Left hindlimb (tissue), 1 donor: ENCODE results near the gene RPRD1B.

Experiments
- DNase-seq: peaks from one replicate; pipeline ENCODE4 v3.0.0-alpha.2; 2018

The RPRD1B gene

GRCh38 chr20:38043512-38044300 lies 10.2 kb downstream of the RPRD1B start:
- no peak for DNase-seq

- no peak for DNase-seq
Measured at GRCh38 chr20:38044685-38045084, 11.1 kb downstream of the RPRD1B start.

- no peak for DNase-seq
Measured at GRCh38 chr20:38046572-38046971, 13.0 kb downstream of the RPRD1B start.

- DNase-seq, result no peak
Measured at GRCh38 chr20:38049800-38050199, 16.3 kb downstream of the RPRD1B start.

- DNase-seq, result no peak
Measured at GRCh38 chr20:38050686-38051085, 17.1 kb downstream of the RPRD1B start.

- no peak for DNase-seq
Measured at GRCh38 chr20:38052870-38053269, 19.3 kb downstream of the RPRD1B start.

GRCh38 chr20:38054647-38055046 lies 21.1 kb downstream of the RPRD1B start:
- DNase-seq, result no peak

- no peak for DNase-seq
Measured at GRCh38 chr20:38055294-38055693, 21.7 kb downstream of the RPRD1B start.

GRCh38 chr20:38055848-38056247 lies 22.3 kb downstream of the RPRD1B start:
- no peak for DNase-seq

GRCh38 chr20:38057351-38057972 lies 23.9 kb downstream of the RPRD1B start:
- peak; percentile 66 for DNase-seq

GRCh38 chr20:38059832-38060231 lies 26.3 kb downstream of the RPRD1B start:
- DNase-seq, result no peak

GRCh38 chr20:38060536-38060935 lies 27.0 kb downstream of the RPRD1B start:
- no peak for DNase-seq

GRCh38 chr20:38061109-38061508 lies 27.6 kb downstream of the RPRD1B start:
- no peak for DNase-seq

GRCh38 chr20:38062890-38063289 lies 29.3 kb downstream of the RPRD1B start:
- no peak for DNase-seq

- DNase-seq, result no peak
Measured at GRCh38 chr20:38063911-38064530, 30.5 kb downstream of the RPRD1B start.

GRCh38 chr20:38065764-38066375 lies 32.3 kb downstream of the RPRD1B start:
- DNase-seq, result peak; percentile 62

- no peak for DNase-seq
Measured at GRCh38 chr20:38066969-38067716, 33.6 kb downstream of the RPRD1B start.

- peak; percentile 45 for DNase-seq
Measured at GRCh38 chr20:38067717-38068365, 34.3 kb downstream of the RPRD1B start.

GRCh38 chr20:38072898-38073297 lies 39.4 kb downstream of the RPRD1B start:
- DNase-seq, result no peak

GRCh38 chr20:38073307-38074071 lies 39.9 kb downstream of the RPRD1B start:
- peak; percentile 66 for DNase-seq
